Endodermal cell (in vitro differentiated cells): ENCODE measurements around the gene AJAP1. TPM values are rescaled to one million over a fixed set of nuclear protein-coding genes. Genes with fewer than 3 reads are reported as not detected.

ENCODE experiments used
- DNase-seq: peaks from one replicate; pipeline ENCODE4 v3.0.0-alpha.2; 2017
- H3K27ac ChIP-seq: 2 replicates; pipeline ENCODE4 v1.5.1; 2013; ENCODE audit warnings: mild to moderate bottlenecking, low read depth, low read length, moderate library complexity
- H3K27me3 ChIP-seq: 2 replicates; pipeline ENCODE4 v1.6.1; 2013; ENCODE audit warnings: mild to moderate bottlenecking, low read length, moderate library complexity; ENCODE audit not compliant: insufficient read depth, control insufficient read depth, poor library complexity, severe bottlenecking
- H3K36me3 ChIP-seq: 2 replicates; pipeline ENCODE4 v1.7.0; 2013; ENCODE audit warnings: mild to moderate bottlenecking, low read length, moderate library complexity; ENCODE audit not compliant: control insufficient read depth, insufficient read depth
- H3K4me1 ChIP-seq: one replicate; pipeline ENCODE4 v1.7.0; 2013; ENCODE audit warnings: low read length; ENCODE audit not compliant: control insufficient read depth, insufficient read depth
- H3K4me3 ChIP-seq: 2 replicates; pipeline ENCODE4 v1.5.1; 2013; ENCODE audit warnings: mild to moderate bottlenecking, low read length, moderate library complexity
- H3K9ac ChIP-seq: 2 replicates; pipeline ENCODE4 v1.6.1; 2013; ENCODE audit warnings: mild to moderate bottlenecking, low read length, moderate library complexity; ENCODE audit not compliant: poor library complexity, severe bottlenecking; ENCODE audit errors: extremely low read depth
- H3K9me3 ChIP-seq: 2 replicates; pipeline ENCODE4 v1.6.1; 2013; ENCODE audit warnings: mild to moderate bottlenecking, low read length, moderate library complexity; ENCODE audit not compliant: control insufficient read depth
- H3K27ac Mint-ChIP-seq: 2 replicates; pipeline ENCODE4 v1.8.0; 2020; ENCODE audit warnings: mixed read lengths
- H3K27me3 Mint-ChIP-seq: 2 replicates; pipeline ENCODE4 v1.8.0; 2021; ENCODE audit warnings: mild to moderate bottlenecking, mixed read lengths; ENCODE audit not compliant: insufficient read depth
- H3K36me3 Mint-ChIP-seq: 2 replicates; pipeline ENCODE4 v1.8.0; 2020; ENCODE audit warnings: low read depth, mixed read lengths
- H3K4me1 Mint-ChIP-seq: 2 replicates; pipeline ENCODE4 v1.8.0; 2020; ENCODE audit warnings: mixed read lengths
- H3K4me3 Mint-ChIP-seq: 2 replicates; pipeline ENCODE4 v1.8.0; 2020; ENCODE audit warnings: mild to moderate bottlenecking, moderate library complexity, mixed read lengths
- H3K9me3 Mint-ChIP-seq: 2 replicates; pipeline ENCODE4 v1.8.0; 2020; ENCODE audit warnings: mild to moderate bottlenecking, mixed read lengths
- WGBS, 2 experiments: methylation state at CpG; one replicate each; pipeline versions ENCODE4 v1.1.5 to v1.1.7; 2013; ENCODE audit warnings: missing lambda C conversion rate in 2 of 2, mixed read lengths in 1 of 2; ENCODE audit not compliant: insufficient coverage in 1 of 2, insufficient read length in 1 of 2; 5-methylcytosine and 5-hydroxymethylcytosine counted together
- total RNA-seq, 2 donors: library from RNA; stranded (reverse); fragmentation: NEBNext Ultra II Directional in 1 of 2; extraction: Animal tissue kit (Norgen Biotek cat#: 25700) in 1 of 2; gene quantifications; 2 replicates in 1 of 2; 3 replicates in 1 of 2; pipeline ENCODE4 v1.2.1, GENCODE V29; 2021
- TF ChIP-seq, protein P1 (sequence below): fragments of 200-600 bp; sonication (generic); conservative IDR thresholded peaks from 2 replicates; pipeline ENCODE4 v1.5.0; 2021; ENCODE audit warnings: antibody characterized with exemption, mild to moderate bottlenecking

The AJAP1 gene
- total RNA-seq, 2 donors from 2014 or later = 19.4 to 22.1 TPM

DNA sequence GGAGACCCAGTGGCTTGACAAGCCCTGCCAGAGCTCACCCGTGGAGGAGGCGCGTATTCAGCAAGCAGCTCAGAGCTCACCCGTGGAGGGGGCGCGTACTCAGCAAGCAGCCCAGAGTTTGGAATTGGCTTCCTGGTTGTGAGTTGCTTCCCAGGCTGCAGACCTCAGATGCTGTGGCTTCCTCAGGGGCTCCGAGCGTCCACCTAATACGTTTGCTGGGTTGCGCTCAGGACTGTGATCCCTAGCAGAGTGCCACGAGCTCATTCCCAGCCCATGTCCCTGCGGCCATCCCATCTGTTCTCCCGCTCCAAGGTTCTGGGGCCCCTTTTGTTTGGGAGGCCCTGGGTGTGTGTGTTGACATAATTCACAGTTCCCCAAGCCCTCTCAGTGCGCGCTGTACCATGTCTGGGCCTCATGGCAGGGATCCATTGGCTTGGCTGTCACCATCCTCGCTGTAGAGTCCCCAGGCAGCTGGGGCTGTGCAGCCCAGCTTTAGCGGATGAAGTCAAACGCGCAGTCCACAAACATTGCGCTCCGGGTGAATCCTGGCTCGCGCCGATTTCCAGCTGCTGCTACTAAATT lies 3.6 kb downstream of the AJAP1 start:
- Mint-ChIP-seq H3K27ac (no peak overlapping the region), H3K9me3 (no peaks in the 10 kb centered on the region), H3K27me3 (peaks cover 50% of the 10 kb centered on the region), H3K4me3 (peak overlapping the region; percentile 60), H3K36me3 (peaks cover 7% of the 10 kb centered on the region), H3K4me1 (peaks cover 58% of the 10 kb centered on the region)
- peak overlapping the region; percentile 41 for H3K27ac ChIP-seq
- peak overlapping the region; percentile 95 for H3K4me3 ChIP-seq
- H3K36me3 ChIP-seq = peaks cover 13% of the 10 kb centered on the region
- peak; percentile 58 for DNase-seq
- 54 to 69% methylated on average over 18 to 24 of the region's 24 CpGs for WGBS, 2 experiments
- no peaks in the 10 kb centered on the region for H3K9me3 ChIP-seq
- H3K27me3 ChIP-seq = peaks cover 11% of the 10 kb centered on the region
- TF ChIP-seq, protein P1, sequence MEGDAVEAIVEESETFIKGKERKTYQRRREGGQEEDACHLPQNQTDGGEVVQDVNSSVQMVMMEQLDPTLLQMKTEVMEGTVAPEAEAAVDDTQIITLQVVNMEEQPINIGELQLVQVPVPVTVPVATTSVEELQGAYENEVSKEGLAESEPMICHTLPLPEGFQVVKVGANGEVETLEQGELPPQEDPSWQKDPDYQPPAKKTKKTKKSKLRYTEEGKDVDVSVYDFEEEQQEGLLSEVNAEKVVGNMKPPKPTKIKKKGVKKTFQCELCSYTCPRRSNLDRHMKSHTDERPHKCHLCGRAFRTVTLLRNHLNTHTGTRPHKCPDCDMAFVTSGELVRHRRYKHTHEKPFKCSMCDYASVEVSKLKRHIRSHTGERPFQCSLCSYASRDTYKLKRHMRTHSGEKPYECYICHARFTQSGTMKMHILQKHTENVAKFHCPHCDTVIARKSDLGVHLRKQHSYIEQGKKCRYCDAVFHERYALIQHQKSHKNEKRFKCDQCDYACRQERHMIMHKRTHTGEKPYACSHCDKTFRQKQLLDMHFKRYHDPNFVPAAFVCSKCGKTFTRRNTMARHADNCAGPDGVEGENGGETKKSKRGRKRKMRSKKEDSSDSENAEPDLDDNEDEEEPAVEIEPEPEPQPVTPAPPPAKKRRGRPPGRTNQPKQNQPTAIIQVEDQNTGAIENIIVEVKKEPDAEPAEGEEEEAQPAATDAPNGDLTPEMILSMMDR = no peak
- H3K9ac ChIP-seq = no peak overlapping the region
- H3K4me1 ChIP-seq = peaks cover 26% of the 10 kb centered on the region

GRCh38 chr1:4658643-4659628 lies 4.5 kb downstream of the AJAP1 start:
- Histone ChIP-seq H3K9me3 (no peaks in the 10 kb centered on the region), H3K4me3 (peak overlapping the region; percentile 95), H3K4me1 (peaks cover 26% of the 10 kb centered on the region), H3K27me3 (peaks cover 2% of the 10 kb centered on the region), H3K27ac (peak overlapping the region; percentile 42), H3K9ac (no peak overlapping the region), H3K36me3 (peaks cover 13% of the 10 kb centered on the region)
- TF ChIP-seq, protein P1 = peak; percentile 42
- no peaks in the 10 kb centered on the region for H3K9me3 Mint-ChIP-seq
- no peak overlapping the region for H3K27ac Mint-ChIP-seq
- peaks cover 61% of the 10 kb centered on the region for H3K4me1 Mint-ChIP-seq
- H3K36me3 Mint-ChIP-seq = peaks cover 7% of the 10 kb centered on the region
- peak overlapping the region; percentile 60 for H3K4me3 Mint-ChIP-seq
- 47 to 48% methylated on average over 7 to 16 of the region's 16 CpGs for WGBS, 2 experiments
- peaks cover 47% of the 10 kb centered on the region for H3K27me3 Mint-ChIP-seq
- DNase-seq = peak; percentile 62

DNA sequence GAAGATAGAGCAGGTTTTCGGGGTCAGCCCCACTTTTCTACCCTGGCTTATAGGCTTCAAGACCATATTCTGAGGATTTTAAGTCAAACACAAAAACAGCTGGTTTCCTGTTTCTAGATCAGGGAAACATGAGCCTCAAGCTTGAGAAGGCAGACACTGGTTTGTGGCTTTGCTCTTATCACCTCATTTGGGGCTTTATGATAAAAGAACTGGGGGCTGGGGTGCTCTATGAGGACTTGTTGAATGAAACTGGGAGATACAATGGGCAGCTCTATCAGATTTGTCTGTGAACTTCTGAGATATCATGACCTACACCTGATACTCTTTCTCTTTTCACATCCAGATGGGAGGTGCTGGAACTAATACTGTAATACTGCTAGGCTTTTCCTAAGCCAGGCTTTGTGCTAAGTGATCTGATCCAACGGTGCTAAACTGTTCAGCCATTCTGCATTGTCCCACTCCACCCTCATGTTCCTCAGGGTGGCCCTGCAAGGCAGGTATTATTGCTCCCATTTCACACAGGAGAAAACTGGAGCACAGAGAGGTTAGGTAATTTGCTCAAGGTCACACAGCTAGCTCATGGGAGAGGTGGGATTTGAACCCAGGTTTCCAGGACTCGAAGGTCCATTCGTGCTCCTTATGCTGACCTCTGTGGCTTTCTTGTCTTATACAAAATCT lies 6.6 kb downstream of the AJAP1 start:
- H3K4me1 Mint-ChIP-seq = peaks cover 61% of the 10 kb centered on the region
- H3K9me3 Mint-ChIP-seq = peaks cover 10% of the 10 kb centered on the region
- H3K4me3 Mint-ChIP-seq = no peak overlapping the region
- TF ChIP-seq, protein P1 = no peak
- no peak overlapping the region for H3K27ac ChIP-seq
- H3K27me3 Mint-ChIP-seq = peaks cover 53% of the 10 kb centered on the region
- WGBS, 2 experiments = 68 to 88% methylated on average over 4 of the region's 4 CpGs
- peaks cover 26% of the 10 kb centered on the region for H3K4me1 ChIP-seq
- H3K9ac ChIP-seq = no peak overlapping the region
- peaks cover 26% of the 10 kb centered on the region for H3K36me3 ChIP-seq
- H3K9me3 ChIP-seq = peaks cover 9% of the 10 kb centered on the region
- H3K4me3 ChIP-seq = peak overlapping the region; percentile 1
- no peak overlapping the region for H3K27ac Mint-ChIP-seq
- no peaks in the 10 kb centered on the region for H3K27me3 ChIP-seq
- peaks cover 17% of the 10 kb centered on the region for H3K36me3 Mint-ChIP-seq
- DNase-seq = no peak
